Thyroid gland (tissue), 4 donors: ENCODE results near the gene ADSS1.

Experiments used
- POLR2A ChIP-seq, 2 donors: fragments of 450-650 bp; IDR thresholded peaks; one replicate each; pipeline ENCODE4 v1.6.1; 2017; ENCODE audit warnings: antibody characterized with exemption in 2 of 2, mild to moderate bottlenecking in 2 of 2, moderate library complexity in 1 of 2
- TF ChIP-seq, protein P1 (sequence below), 6 experiments: fragments of 200-600 bp in 3 of 6; fragments of 450-650 bp in 3 of 6; sonication (generic) in 3 of 6; IDR thresholded peaks; one replicate each; pipeline ENCODE4 v1.5.1; 2016 to 2019; ENCODE audit warnings: antibody characterized with exemption in 6 of 6, mild to moderate bottlenecking in 2 of 6, inconsistent platforms in 1 of 6, moderate library complexity in 1 of 6

DNA sequence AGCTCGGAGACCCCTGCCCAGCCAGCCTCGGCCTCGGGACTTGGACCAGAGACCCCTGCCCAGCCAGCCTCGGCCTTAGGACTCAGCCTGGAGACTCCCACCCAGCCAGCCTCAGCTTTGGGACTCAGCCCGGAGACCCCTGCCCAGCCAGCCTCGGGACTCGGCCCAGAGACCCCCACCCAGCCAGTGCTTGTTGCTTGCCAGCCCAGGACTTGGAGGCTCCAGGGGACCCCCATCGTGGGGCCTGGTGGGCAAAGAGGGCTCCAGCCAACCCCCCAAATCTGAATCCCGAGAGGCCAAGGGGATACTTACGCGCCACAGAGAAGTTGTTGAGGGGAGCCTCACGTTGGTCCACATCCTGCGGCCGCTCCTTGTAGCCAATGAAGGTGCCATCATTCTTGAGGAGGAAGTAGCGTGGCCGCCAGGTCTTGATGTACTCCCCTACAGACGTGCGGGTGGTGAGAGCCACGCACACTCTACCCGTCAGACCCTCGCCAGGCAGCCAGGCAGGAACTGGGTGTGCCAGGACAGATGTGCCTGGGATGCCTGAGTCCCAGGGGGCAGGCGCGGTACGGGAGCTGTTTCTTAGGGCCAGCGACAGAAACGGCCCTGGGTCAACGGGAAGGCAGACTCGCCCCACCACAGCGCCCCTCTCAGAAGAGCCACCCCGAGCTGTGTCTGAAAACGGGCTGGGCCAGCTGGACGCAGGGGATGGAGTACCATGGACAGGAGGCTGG lies 55.9 kb downstream of the ADSS1 start:
- TF ChIP-seq, protein P1, sequence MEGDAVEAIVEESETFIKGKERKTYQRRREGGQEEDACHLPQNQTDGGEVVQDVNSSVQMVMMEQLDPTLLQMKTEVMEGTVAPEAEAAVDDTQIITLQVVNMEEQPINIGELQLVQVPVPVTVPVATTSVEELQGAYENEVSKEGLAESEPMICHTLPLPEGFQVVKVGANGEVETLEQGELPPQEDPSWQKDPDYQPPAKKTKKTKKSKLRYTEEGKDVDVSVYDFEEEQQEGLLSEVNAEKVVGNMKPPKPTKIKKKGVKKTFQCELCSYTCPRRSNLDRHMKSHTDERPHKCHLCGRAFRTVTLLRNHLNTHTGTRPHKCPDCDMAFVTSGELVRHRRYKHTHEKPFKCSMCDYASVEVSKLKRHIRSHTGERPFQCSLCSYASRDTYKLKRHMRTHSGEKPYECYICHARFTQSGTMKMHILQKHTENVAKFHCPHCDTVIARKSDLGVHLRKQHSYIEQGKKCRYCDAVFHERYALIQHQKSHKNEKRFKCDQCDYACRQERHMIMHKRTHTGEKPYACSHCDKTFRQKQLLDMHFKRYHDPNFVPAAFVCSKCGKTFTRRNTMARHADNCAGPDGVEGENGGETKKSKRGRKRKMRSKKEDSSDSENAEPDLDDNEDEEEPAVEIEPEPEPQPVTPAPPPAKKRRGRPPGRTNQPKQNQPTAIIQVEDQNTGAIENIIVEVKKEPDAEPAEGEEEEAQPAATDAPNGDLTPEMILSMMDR (IDR thresholded peaks at IDR 0.05) = no peak
- TF ChIP-seq POLR2A (IDR thresholded peaks at IDR 0.05) = no peak
